Urinary bladder (tissue), 4 donors: ENCODE results near the gene COPS8. TPM values are rescaled to one million over a fixed set of nuclear protein-coding genes. Genes with fewer than 3 reads are reported as not detected.

Experiments
- DNase-seq: peaks from one replicate; pipeline ENCODE4 v3.0.0-alpha.2; 2015; ENCODE audit errors: extremely low spot score
- H3K27ac ChIP-seq: one replicate; pipeline ENCODE4 v1.5.1; 2013; ENCODE audit warnings: low read depth, mild to moderate bottlenecking, moderate library complexity
- H3K36me3 ChIP-seq: one replicate; pipeline ENCODE4 v1.6.1; 2013; ENCODE audit warnings: mild to moderate bottlenecking, moderate library complexity; ENCODE audit not compliant: insufficient read depth
- H3K4me1 ChIP-seq: one replicate; pipeline ENCODE4 v1.6.1; 2013; ENCODE audit warnings: mild to moderate bottlenecking, moderate library complexity; ENCODE audit not compliant: insufficient read depth
- H3K4me3 ChIP-seq: one replicate; pipeline ENCODE4 v1.5.1; 2013; ENCODE audit warnings: low read depth, low read length
- WGBS: extraction: QIAGEN DNeasy Blood & Tissue Kit; methylation state at CpG from one replicate; pipeline ENCODE4 v1.1.7; 2013; 5-methylcytosine and 5-hydroxymethylcytosine counted together
- polyA plus RNA-seq: library from polyadenylated mRNA; stranded (reverse); fragments of 200-250 nt; gene quantifications from one replicate; pipeline ENCODE4 v1.2.3, GENCODE V29; 2013
- total RNA-seq: library from RNA; depleted of rRNA; stranded (reverse); fragments of >200 nt; gene quantifications from one replicate; pipeline ENCODE4 v1.2.3, GENCODE V29; 2014
- donor health status: healthy with polysubstance abuse.
- donor health status: healthy.

COPS8 gene
- total and polyA plus RNA-seq, 2 donors, result 58.7 to 97.0 TPM

GRCh38 chr2:237074211-237074993, 11.3 kb upstream of the COPS8 start:
- H3K36me3 ChIP-seq, result no peaks in the 10 kb centered on the region
- no peaks in the 10 kb centered on the region for H3K4me1 ChIP-seq
- DNase-seq, result no peak
- WGBS, result 68% methylated on average over 7 of the region's 7 CpGs
- no peak overlapping the region for H3K27ac ChIP-seq
- no peak overlapping the region for H3K4me3 ChIP-seq

- DNase-seq, result no peak
- WGBS, result 76% methylated on average over 9 of the region's 9 CpGs
- H3K36me3 ChIP-seq, result no peaks in the 10 kb centered on the region
- no peak overlapping the region for H3K4me3 ChIP-seq
- no peaks in the 10 kb centered on the region for H3K4me1 ChIP-seq
- no peak overlapping the region for H3K27ac ChIP-seq
Measured at GRCh38 chr2:237075749-237076599, 9.7 kb upstream of the COPS8 start.

DNA sequence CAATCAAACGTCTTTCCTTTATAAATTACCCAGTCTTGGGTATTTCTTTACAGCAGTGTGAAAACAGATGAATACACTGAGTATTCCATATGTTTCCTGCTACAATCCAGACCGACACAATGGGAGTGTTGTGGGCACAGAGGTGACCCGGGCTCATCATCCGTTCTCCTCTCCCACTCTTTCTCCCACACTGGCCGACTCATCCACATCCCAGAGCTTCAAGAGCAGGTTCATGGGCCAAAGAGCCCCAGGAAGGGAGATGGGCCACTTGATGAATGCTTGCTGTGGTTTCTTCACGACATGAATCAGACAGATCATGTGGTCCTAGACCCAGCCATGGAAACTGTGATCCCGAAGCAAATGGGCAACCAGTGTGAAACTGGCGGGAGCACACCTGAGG, 4.1 kb upstream of the COPS8 start:
- Histone ChIP-seq H3K4me3 (no peak overlapping the region), H3K27ac (no peak overlapping the region), H3K4me1 (no peaks in the 10 kb centered on the region), H3K36me3 (no peaks in the 10 kb centered on the region)
- WGBS, result 92% methylated on average over 8 of the region's 8 CpGs
- no peak for DNase-seq

DNA sequence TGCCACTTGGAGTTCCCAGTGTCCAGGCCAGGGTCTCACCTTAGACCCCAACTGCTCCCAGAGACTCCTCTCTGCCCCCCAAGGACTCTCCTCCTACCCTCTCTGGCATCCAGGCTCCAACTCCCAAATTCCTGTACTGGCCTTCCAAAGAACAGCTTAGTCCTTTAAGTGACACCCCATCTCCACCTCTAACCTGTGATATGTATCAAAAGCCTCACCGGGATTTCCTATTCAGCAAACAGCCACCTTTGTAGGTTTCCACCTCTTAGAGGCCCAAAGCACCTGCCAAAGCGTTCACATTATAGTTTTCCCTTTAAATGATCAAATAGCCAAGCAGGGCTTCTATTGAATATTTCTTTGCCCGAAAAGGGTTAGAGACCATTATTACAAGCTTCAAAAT, 2.7 kb upstream of the COPS8 start:
- Histone ChIP-seq H3K27ac (no peak overlapping the region), H3K4me3 (no peak overlapping the region), H3K36me3 (no peaks in the 10 kb centered on the region), H3K4me1 (peaks cover 1% of the 10 kb centered on the region)
- 94% methylated on average over 3 of the region's 3 CpGs for WGBS
- no peak for DNase-seq

GRCh38 chr2:237084444-237084843, 1.2 kb upstream of the COPS8 start:
- Histone ChIP-seq H3K4me3 (no peak overlapping the region), H3K27ac (no peak overlapping the region), H3K36me3 (no peaks in the 10 kb centered on the region), H3K4me1 (peaks cover 1% of the 10 kb centered on the region)
- WGBS, result 92% methylated on average over 8 of the region's 8 CpGs
- no peak for DNase-seq

GRCh38 chr2:237090906-237091305, 5.2 kb downstream of the COPS8 start:
- peaks cover 1% of the 10 kb centered on the region for H3K4me1 ChIP-seq

GRCh38 chr2:237091779-237092436, 6.2 kb downstream of the COPS8 start:
- peaks cover 6% of the 10 kb centered on the region for H3K36me3 ChIP-seq
- no peak for DNase-seq
- H3K4me1 ChIP-seq, result peaks cover 1% of the 10 kb centered on the region
- H3K27ac ChIP-seq, result no peak overlapping the region
- WGBS, result 85% methylated on average over 7 of the region's 7 CpGs
- H3K4me3 ChIP-seq, result no peak overlapping the region

More at GRCh38 chr2:237090906-237091305, 5.2 kb downstream of the COPS8 start:
- Histone ChIP-seq H3K36me3 (peaks cover 6% of the 10 kb centered on the region), H3K4me3 (no peak overlapping the region), H3K27ac (no peak overlapping the region)
- DNase-seq, result no peak
- 82% methylated on average over 13 of the region's 13 CpGs for WGBS

GRCh38 chr2:237092506-237092905, 6.8 kb downstream of the COPS8 start:
- H3K4me3 ChIP-seq, result no peak overlapping the region
- H3K4me1 ChIP-seq, result peaks cover under 1% of the 10 kb centered on the region

DNA sequence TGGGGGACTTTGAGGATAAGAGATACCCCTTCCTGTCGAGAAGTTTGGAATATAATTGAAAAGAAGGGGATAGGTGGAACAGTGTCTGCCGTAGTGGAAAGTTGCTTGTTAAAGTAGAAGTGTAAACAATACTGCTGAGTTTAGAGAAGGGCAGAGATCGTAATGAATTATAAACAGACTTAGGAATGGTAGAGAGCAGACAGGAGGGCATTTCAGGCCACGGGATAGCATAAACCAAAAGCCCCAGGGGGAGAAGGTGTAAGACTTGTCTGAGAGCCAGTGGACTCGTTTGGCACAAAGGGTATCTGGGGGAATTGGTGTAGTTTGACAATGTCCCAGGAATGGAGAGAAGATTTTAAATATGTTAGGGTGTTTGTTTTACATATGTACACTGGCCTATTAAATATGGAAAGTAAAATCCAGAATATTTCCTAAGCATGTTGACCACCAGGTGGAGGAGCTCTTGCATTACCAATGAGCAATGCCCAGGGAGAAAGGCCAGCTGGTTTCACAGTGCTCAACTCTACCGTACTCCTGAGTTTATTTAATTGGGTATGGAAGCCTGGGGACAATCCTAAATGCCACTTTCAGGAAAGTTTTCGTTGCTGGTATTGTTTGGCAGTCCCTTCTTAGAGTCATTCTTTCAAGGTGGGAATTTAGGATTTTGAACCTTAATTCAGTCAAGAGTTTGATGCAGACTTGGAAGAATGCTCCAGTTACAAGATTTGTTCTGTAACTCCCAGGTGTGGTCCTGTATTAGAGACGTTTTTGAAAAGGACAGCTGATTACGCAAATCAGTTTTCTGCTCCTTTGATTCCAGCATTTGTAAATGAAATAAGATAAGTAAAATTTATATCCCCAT, 7.5 kb downstream of the COPS8 start:
- H3K4me1 ChIP-seq, result no peaks in the 10 kb centered on the region
- 31% methylated on average over 9 of the region's 9 CpGs for WGBS
- DNase-seq, result peak; percentile 40
- no peak overlapping the region for H3K4me3 ChIP-seq
- H3K27ac ChIP-seq, result no peak overlapping the region
- peaks cover 6% of the 10 kb centered on the region for H3K36me3 ChIP-seq

More at GRCh38 chr2:237092506-237092905, 6.8 kb downstream of the COPS8 start:
- Histone ChIP-seq H3K36me3 (peaks cover 6% of the 10 kb centered on the region), H3K27ac (no peak overlapping the region)
- WGBS, result 59% methylated on average over 5 of the region's 5 CpGs
- no peak for DNase-seq

- no peak for DNase-seq
- Histone ChIP-seq H3K4me1 (no peaks in the 10 kb centered on the region), H3K36me3 (peaks cover 6% of the 10 kb centered on the region), H3K4me3 (no peak overlapping the region), H3K27ac (no peak overlapping the region)
- 63% methylated on average over 4 of the region's 4 CpGs for WGBS
Measured at GRCh38 chr2:237096201-237096600, 10.5 kb downstream of the COPS8 start.

DNA sequence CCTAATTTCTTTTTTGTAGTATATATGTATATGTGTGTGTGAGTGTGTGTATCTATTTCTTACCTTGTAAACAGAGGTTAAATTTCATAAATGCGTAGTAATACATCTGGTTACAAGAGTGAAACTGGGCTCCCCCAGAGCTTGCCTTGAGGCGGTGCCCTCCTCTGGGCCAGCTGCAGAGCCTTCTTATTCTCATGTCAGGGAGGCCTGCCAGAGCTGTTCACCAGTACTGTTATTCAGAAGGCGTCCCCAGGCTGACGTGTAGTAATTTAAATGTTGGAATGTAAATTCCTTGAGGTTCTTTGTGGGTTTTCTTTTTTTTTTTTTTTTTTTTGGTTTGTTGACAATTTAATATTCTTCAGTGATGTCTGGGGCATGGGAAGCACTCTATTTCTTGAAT, 11.2 kb downstream of the COPS8 start:
- no peak overlapping the region for H3K27ac ChIP-seq

DNA sequence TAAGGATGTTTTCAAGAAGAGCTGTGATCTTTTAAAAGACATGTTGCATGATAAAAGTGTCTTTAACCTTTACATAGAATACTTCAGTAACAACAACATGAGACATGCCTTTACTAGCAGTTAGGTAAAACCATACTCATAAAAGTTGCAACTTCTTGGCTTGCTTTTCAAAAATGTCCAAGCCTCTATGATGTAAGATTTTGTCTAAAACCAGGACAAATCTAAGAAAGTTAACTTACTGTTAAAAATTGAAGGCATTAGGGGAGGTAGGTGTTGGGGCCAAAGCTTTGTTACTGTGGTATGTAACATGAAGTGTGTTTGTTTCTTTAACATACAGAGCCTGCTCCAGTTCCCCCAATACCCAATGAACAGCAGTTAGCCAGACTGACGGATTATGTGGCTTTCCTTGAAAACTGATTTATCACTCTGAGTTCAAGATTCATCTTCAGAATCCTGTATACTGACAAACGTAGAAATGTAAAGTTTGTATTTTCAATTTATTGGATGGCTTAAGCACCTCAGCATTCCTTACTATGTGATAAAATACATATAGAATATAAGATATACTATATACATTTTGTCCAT, 11.7 kb downstream of the COPS8 start:
- WGBS, result 93% methylated on average over 2 of the region's 2 CpGs
- no peak for DNase-seq
- H3K4me3 ChIP-seq, result no peak overlapping the region
- no peak overlapping the region for H3K27ac ChIP-seq
- H3K4me1 ChIP-seq, result no peaks in the 10 kb centered on the region
- H3K36me3 ChIP-seq, result peaks cover 6% of the 10 kb centered on the region

More for the DNA sequence above, 11.2 kb downstream of the COPS8 start:
- WGBS, result 79% methylated on average over 4 of the region's 4 CpGs
- no peak for DNase-seq
- H3K36me3 ChIP-seq, result peaks cover 6% of the 10 kb centered on the region
- no peaks in the 10 kb centered on the region for H3K4me1 ChIP-seq
- H3K4me3 ChIP-seq, result no peak overlapping the region
